22Rv1 (cell line): ENCODE measurements around the gene NCAM2.

ENCODE experiments used
- H3K27ac ChIP-seq: fragments of 450-650 bp; 2 replicates; pipeline ENCODE4 v1.5.1; 2017
- CTCF ChIP-seq: fragments of 450-650 bp; IDR thresholded peaks from 2 replicates; pipeline ENCODE4 v1.5.1; 2017; ENCODE audit warnings: mild to moderate bottlenecking
- ZFX ChIP-seq: fragments of 450-650 bp; IDR thresholded peaks from 2 replicates; pipeline ENCODE4 v1.6.1; 2017; ENCODE audit warnings: antibody characterized with exemption, borderline replicate concordance

NCAM2 gene

GRCh38 chr21:21067375-21067774, 69.2 kb downstream of the NCAM2 start:
- TF ChIP-seq ZFX: no peak
- no peak for TF ChIP-seq CTCF
- no peak overlapping the region for H3K27ac ChIP-seq

GRCh38 chr21:21074305-21074704, 76.1 kb downstream of the NCAM2 start:
- TF ChIP-seq CTCF (no peak), ZFX (no peak)

GRCh38 chr21:21076051-21076450, 77.8 kb downstream of the NCAM2 start:
- TF ChIP-seq CTCF (no peak), ZFX (no peak)
- no peak overlapping the region for H3K27ac ChIP-seq

More at GRCh38 chr21:21074305-21074704, 76.1 kb downstream of the NCAM2 start:
- H3K27ac ChIP-seq: no peak overlapping the region

GRCh38 chr21:21076491-21076890, 78.3 kb downstream of the NCAM2 start:
- TF ChIP-seq ZFX (no peak), CTCF (no peak)
- no peak overlapping the region for H3K27ac ChIP-seq

- no peak for TF ChIP-seq CTCF
- TF ChIP-seq ZFX: no peak
- H3K27ac ChIP-seq: no peak overlapping the region
Observed at GRCh38 chr21:21079646-21080045, 81.4 kb downstream of the NCAM2 start.

- no peak overlapping the region for H3K27ac ChIP-seq
- TF ChIP-seq ZFX: no peak
- TF ChIP-seq CTCF: no peak
Observed at GRCh38 chr21:21084179-21084578, 86.0 kb downstream of the NCAM2 start.

- no peak overlapping the region for H3K27ac ChIP-seq
- TF ChIP-seq CTCF: no peak
- no peak for TF ChIP-seq ZFX
Observed at GRCh38 chr21:21085206-21085605, 87.0 kb downstream of the NCAM2 start.

- H3K27ac ChIP-seq: no peak overlapping the region
- TF ChIP-seq CTCF (no peak), ZFX (no peak)
Observed at GRCh38 chr21:21096956-21097355, 98.7 kb downstream of the NCAM2 start.
